Stimulated activated CD4-positive, alpha-beta T cell treated with anti-CD3 and anti-CD28 coated beads, Interleukin-15, amount 100 ng/mL, for 1 hour (primary cell): ENCODE measurements around the gene DRD2.

ENCODE experiments used
- DNase-seq, 2 donors: peaks; one replicate each; pipeline ENCODE4 v3.0.0-alpha.2; 2020; ENCODE audit warnings: low read depth in 1 of 2, low spot score in 1 of 2

DRD2 gene

GRCh38 chr11:113484223-113484622, 9.0 kb upstream of the DRD2 start:
- no peak for DNase-seq

GRCh38 chr11:113481672-113482071, 6.5 kb upstream of the DRD2 start:
- DNase-seq: no peak

- DNase-seq: no peak
These were observed 6.0 kb upstream of the DRD2 start for GRCh38 chr11:113481226-113481625.

- no peak for DNase-seq
These were observed 2.1 kb upstream of the DRD2 start for GRCh38 chr11:113477321-113477720.

GRCh38 chr11:113476553-113476952, 1.4 kb upstream of the DRD2 start:
- no peak for DNase-seq

GRCh38 chr11:113474362-113475159, 637 bp downstream of the DRD2 start:
- no peak for DNase-seq

GRCh38 chr11:113473983-113474361, 1.2 kb downstream of the DRD2 start:
- DNase-seq: no peak

- DNase-seq: no peak
These were observed 2.7 kb downstream of the DRD2 start for GRCh38 chr11:113472471-113472870.

GRCh38 chr11:113470233-113470632, 5.0 kb downstream of the DRD2 start:
- DNase-seq: no peak

GRCh38 chr11:113468726-113469345, 6.4 kb downstream of the DRD2 start:
- no peak for DNase-seq

- no peak for DNase-seq
These were observed 7.7 kb downstream of the DRD2 start for GRCh38 chr11:113467545-113467944.

- no peak for DNase-seq
These were observed 9.4 kb downstream of the DRD2 start for GRCh38 chr11:113465786-113466185.

- DNase-seq: no peak
These were observed 10.8 kb downstream of the DRD2 start for GRCh38 chr11:113464416-113464815.

GRCh38 chr11:113462830-113463229, 12.4 kb downstream of the DRD2 start:
- no peak for DNase-seq

- DNase-seq: no peak
These were observed 13.6 kb downstream of the DRD2 start for GRCh38 chr11:113461639-113462038.

- DNase-seq: no peak
These were observed 14.7 kb downstream of the DRD2 start for GRCh38 chr11:113460469-113460868.

- no peak for DNase-seq
These were observed 17.0 kb downstream of the DRD2 start for GRCh38 chr11:113458189-113458588.

- no peak for DNase-seq
These were observed 17.4 kb downstream of the DRD2 start for GRCh38 chr11:113457784-113458183.

GRCh38 chr11:113454455-113454854, 20.7 kb downstream of the DRD2 start:
- DNase-seq: no peak

- DNase-seq: no peak
These were observed 25.5 kb downstream of the DRD2 start for GRCh38 chr11:113449743-113450142.

GRCh38 chr11:113448316-113448677, 26.9 kb downstream of the DRD2 start:
- DNase-seq: no peak

GRCh38 chr11:113447621-113448315, 27.4 kb downstream of the DRD2 start:
- DNase-seq: no peak
